ENCODE data around the gene YPEL1. TPM values are rescaled to one million over a fixed set of nuclear protein-coding genes. Genes with fewer than 3 reads are reported as not detected.

YPEL1 gene
- total RNA-seq, 2 donors from 2014 or later: 2.2 to 2.9 TPM

DNA sequence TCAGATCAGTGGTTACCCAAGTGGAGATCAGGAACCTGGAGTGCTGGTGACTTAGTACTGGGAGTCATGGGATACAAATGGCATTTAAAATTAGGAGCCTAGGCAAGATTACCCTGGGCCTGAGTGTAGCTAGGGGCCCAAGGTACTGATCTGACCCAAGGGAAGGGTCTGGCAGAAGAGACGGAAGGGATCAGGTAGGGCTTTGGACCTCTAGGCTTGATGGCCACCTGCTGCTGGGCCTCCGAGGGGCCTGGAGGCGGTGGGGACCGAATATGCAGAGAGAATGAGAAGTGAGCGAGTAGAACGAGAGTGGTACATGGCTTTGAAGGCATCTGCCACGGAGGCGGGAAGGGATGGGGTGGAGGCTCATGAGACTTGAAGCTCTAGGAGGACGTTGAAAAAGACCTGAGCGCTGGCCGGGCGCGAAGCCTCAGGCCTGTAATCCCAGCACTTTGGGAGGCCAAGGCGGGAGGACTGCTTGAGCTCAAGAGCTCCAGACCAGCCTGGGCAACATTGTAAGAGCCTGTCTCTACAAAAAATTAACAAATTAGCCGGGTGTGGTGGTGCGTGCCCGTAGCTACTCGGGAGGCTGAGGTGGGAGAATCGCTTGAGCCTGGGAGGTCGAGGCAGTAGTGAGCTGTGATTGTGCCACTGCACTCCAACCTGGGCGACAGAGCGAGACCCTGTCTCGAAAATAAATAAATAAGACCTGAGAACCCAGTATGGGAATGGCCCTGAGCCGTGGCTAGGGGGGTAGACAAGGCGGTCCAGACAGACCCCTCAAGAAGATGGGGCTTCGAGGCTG lies 70.3 kb downstream of the YPEL1 start:
- TF ChIP-seq, protein P1, sequence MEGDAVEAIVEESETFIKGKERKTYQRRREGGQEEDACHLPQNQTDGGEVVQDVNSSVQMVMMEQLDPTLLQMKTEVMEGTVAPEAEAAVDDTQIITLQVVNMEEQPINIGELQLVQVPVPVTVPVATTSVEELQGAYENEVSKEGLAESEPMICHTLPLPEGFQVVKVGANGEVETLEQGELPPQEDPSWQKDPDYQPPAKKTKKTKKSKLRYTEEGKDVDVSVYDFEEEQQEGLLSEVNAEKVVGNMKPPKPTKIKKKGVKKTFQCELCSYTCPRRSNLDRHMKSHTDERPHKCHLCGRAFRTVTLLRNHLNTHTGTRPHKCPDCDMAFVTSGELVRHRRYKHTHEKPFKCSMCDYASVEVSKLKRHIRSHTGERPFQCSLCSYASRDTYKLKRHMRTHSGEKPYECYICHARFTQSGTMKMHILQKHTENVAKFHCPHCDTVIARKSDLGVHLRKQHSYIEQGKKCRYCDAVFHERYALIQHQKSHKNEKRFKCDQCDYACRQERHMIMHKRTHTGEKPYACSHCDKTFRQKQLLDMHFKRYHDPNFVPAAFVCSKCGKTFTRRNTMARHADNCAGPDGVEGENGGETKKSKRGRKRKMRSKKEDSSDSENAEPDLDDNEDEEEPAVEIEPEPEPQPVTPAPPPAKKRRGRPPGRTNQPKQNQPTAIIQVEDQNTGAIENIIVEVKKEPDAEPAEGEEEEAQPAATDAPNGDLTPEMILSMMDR (IDR thresholded peaks at IDR 0.05): no peak
- Histone ChIP-seq H3K27ac (peak overlapping the region; percentile 71), H3K36me3 (no peaks in the 10 kb centered on the region), H3K27me3 (no peaks in the 10 kb centered on the region), H3K4me1 (peaks cover 3% of the 10 kb centered on the region), H3K9me3 (no peaks in the 10 kb centered on the region), H3K9ac (ENCODE audit: low read depth in 2 of 2, low read length in 2 of 2) (peak overlapping the region; percentile 81 to 93), H3K4me3 (peak overlapping the region; percentile 68)
- no peak for DNase-seq
- intact Hi-C loops (cut with DNase I): no loop called here

DNA sequence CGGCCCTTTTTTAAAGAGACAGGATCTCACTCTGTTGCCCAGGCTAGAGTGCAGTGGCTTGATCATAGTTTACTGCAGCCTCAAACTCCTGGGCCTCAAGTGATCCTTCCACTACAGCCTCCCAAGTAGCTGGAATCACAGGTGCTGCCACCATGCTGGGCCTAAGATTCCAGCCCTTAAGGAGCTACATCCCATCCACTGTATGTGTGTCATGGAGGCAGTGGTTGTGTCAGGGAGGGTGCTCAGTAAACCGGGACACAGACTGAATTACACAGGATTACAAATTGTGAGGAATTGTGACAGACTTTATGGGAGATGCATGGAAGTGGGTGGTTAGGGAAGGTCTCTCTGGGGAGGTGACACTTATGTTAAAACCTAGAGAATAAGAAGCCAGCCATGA lies 71.9 kb downstream of the YPEL1 start:
- Histone ChIP-seq H3K4me3 (no peak overlapping the region), H3K9me3 (no peaks in the 10 kb centered on the region), H3K27ac (no peak overlapping the region), H3K4me1 (peaks cover 3% of the 10 kb centered on the region), H3K36me3 (no peaks in the 10 kb centered on the region), H3K9ac (ENCODE audit: low read depth in 2 of 2, low read length in 2 of 2) (no peak overlapping the region), H3K27me3 (no peaks in the 10 kb centered on the region)
- DNase-seq: no peak
- intact Hi-C loops (cut with DNase I): no loop called here
- TF ChIP-seq, protein P1 (IDR thresholded peaks at IDR 0.05): no peak

DNA sequence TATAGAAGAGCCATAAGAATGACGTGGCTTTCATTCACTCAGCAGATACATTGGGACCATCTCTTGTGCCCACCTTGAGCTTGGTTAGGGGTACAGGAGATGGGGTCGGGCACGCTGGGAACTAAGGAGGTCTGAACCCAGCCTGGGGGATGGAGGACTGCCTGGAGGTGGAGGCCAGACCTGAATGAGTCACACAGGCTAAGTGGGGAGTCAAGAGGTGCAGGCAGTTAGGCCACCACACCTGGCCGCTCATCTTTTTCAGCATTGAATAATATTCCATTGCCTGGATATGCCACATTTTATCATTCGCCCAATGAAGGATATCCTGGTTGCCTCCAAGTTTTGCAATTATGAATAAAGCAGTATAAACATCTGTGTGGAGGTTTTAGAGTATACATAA lies 73.6 kb downstream of the YPEL1 start:
- no peaks in the 10 kb centered on the region for H3K27me3 ChIP-seq
- H3K9me3 ChIP-seq: no peaks in the 10 kb centered on the region
- TF ChIP-seq, protein P1 (IDR thresholded peaks at IDR 0.05): no peak
- H3K4me1 ChIP-seq: peaks cover 3% of the 10 kb centered on the region
- H3K27ac ChIP-seq: no peak overlapping the region
- H3K36me3 ChIP-seq: no peaks in the 10 kb centered on the region
- intact Hi-C loops (cut with DNase I): no loop called here
- DNase-seq: no peak
- H3K9ac ChIP-seq (ENCODE audit: low read depth in 2 of 2, low read length in 2 of 2): no peak overlapping the region
- no peak overlapping the region for H3K4me3 ChIP-seq

DNA sequence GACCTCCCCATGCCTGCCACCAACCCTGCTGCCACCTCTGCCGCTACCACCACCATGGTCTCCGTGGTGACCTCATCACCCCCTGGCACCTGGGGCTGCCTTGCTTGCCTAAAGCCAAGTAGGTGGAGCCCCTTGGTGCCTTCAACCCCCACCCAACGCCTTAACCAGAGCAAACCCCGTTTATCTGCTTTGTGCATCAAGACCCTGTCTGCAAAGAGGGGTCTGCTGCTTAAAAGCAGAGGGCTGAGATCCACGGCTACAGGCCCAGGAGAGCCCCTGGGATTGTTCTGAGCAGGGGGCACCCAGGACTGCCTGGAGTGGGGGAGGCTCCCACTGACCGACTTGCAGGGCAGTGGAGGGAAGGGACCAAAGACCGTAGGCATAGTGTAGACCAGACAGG lies 74.7 kb downstream of the YPEL1 start:
- H3K9ac ChIP-seq (ENCODE audit: low read depth in 2 of 2, low read length in 2 of 2): no peak overlapping the region
- H3K27ac ChIP-seq: no peak overlapping the region
- intact Hi-C loops (cut with DNase I): no loop called here
- no peaks in the 10 kb centered on the region for H3K27me3 ChIP-seq
- TF ChIP-seq, protein P1 (IDR thresholded peaks at IDR 0.05): no peak
- no peaks in the 10 kb centered on the region for H3K9me3 ChIP-seq
- no peak overlapping the region for H3K4me3 ChIP-seq
- DNase-seq: no peak
- H3K4me1 ChIP-seq: peaks cover 3% of the 10 kb centered on the region
- H3K36me3 ChIP-seq: no peaks in the 10 kb centered on the region

DNA sequence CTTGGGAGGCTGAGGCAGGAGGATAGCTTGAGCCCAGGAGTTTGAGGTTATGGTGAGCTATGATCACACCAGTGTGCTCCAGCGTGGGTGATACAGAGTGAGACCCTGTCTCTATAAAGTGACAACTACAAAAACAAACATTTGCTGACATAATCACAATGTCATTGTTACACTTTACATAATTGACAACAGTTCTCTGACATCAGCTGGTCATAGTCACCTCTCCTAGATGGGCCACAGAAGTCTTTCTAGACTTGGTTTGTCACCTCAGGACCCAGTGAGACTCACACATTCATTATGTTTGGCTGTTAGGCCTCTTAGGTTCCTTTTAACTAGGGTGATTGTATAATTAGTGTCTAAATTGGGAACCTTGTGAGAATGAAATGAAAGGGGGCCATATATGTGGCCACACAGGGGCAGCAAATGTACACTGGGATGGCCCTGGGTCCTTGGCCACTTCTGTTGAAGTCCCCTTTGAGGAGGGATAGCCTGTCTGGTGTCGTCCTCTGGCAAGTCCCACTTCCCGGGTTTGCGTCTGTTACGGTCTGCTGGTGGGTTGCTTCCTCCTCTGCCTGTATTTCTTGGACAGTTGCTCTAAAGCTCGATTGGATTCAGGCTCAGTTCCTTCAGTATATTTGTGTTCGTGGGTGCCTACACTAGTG lies 75.6 kb downstream of the YPEL1 start:
- TF ChIP-seq, protein P1 (IDR thresholded peaks at IDR 0.05): no peak
- Histone ChIP-seq H3K4me1 (no peaks in the 10 kb centered on the region), H3K27me3 (no peaks in the 10 kb centered on the region), H3K9me3 (no peaks in the 10 kb centered on the region), H3K27ac (no peak overlapping the region), H3K9ac (ENCODE audit: low read depth in 2 of 2, low read length in 2 of 2) (no peak overlapping the region), H3K36me3 (no peaks in the 10 kb centered on the region), H3K4me3 (no peak overlapping the region)
- intact Hi-C loops (cut with DNase I): no loop called here
- DNase-seq: no peak
